D721Med (cell line): ENCODE measurements around the gene PDCD7.
"Not testable (repeated sequence)": the region's sequence is repeated elsewhere in the genome, so short reads cannot be mapped to it uniquely, and the experiment has no call there.

Source experiments
- DNase-seq: peaks from one replicate; pipeline ENCODE4 v3.0.0; 2011; ENCODE audit warnings: low spot score; ENCODE audit not compliant: insufficient read length
- FAIRE-seq: peaks from 2 replicates; lab custom pipeline; 2011; peaks lifted over from hg19 to GRCh38; lab: Jason Lieb, UNC
- TF ChIP-seq, protein P1 (sequence below): IDR thresholded peaks from 2 replicates; pipeline ENCODE4 v1.5.1; 2012; ENCODE audit warnings: mild to moderate bottlenecking, control low read depth; ENCODE audit not compliant: insufficient read depth; ENCODE audit errors: missing control alignments

PDCD7 gene

DNA sequence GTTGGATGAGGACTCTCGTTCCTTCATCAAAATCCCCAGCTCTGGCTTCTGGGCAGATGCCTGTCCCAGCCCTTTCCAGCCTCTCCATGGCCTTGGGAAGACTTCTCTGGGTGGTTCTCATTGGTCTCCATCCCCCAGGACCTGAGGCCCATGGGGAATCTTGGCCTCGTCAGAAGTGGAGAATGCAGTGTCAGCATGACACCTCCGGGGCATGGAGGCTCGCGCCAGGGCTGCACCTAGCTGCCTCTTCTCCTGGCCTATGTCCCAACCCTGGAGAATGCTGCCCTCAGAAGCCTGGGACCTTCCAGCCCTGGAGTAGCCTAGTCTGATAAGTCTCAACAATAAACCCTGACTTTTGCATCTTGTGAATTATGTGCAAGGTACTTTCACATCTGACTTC lies 54.0 kb downstream of the PDCD7 start:
- no peak for DNase-seq
- TF ChIP-seq, protein P1, sequence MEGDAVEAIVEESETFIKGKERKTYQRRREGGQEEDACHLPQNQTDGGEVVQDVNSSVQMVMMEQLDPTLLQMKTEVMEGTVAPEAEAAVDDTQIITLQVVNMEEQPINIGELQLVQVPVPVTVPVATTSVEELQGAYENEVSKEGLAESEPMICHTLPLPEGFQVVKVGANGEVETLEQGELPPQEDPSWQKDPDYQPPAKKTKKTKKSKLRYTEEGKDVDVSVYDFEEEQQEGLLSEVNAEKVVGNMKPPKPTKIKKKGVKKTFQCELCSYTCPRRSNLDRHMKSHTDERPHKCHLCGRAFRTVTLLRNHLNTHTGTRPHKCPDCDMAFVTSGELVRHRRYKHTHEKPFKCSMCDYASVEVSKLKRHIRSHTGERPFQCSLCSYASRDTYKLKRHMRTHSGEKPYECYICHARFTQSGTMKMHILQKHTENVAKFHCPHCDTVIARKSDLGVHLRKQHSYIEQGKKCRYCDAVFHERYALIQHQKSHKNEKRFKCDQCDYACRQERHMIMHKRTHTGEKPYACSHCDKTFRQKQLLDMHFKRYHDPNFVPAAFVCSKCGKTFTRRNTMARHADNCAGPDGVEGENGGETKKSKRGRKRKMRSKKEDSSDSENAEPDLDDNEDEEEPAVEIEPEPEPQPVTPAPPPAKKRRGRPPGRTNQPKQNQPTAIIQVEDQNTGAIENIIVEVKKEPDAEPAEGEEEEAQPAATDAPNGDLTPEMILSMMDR: no peak
- FAIRE-seq: no peak

DNA sequence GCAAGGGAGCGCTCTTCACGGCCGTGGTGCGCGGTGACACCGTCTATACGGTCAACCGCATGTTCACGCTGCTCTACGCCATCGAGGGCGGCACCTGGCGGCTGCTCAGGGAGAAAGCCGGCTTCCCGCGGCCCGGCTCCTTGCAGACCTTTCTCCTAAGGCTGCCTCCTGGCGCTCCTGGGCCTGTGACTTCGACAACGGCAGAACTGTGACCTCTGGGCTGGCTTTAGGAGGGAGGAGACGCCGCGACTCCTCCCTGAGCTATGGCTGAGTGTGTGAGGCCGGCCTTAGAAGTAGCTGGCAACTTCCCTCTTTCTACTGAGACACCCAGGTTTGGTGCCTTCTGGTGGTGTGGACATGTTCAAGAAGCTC lies 55.6 kb downstream of the PDCD7 start:
- TF ChIP-seq, protein P1: no peak
- DNase-seq: no peak
- FAIRE-seq: no peak

DNA sequence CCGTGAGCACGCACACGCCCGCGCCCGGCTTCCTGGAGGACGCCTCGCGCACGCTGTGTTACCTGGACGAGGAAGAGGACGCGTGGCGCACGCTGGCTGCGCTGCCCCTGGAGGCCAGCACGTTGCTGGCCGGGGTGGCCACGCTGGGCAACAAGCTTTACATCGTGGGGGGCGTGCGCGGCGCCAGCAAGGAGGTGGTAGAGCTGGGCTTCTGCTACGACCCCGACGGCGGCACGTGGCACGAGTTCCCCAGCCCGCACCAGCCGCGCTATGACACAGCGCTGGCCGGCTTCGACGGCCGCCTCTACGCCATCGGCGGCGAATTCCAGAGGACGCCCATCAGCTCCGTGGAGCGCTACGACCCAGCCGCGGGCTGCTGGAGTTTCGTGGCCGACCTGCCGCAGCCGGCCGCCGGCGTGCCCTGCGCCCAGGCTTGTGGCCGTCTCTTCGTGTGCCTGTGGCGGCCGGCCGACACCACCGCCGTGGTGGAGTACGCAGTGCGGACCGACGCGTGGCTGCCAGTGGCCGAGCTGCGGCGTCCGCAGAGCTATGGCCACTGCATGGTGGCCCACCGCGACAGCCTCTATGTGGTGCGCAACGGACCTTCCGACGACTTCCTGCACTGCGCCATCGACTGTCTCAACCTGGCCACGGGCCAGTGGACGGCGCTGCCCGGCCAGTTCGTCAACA lies 56.2 kb downstream of the PDCD7 start:
- FAIRE-seq (no peak), DNase-seq (no peak)
- TF ChIP-seq, protein P1: no peak

DNA sequence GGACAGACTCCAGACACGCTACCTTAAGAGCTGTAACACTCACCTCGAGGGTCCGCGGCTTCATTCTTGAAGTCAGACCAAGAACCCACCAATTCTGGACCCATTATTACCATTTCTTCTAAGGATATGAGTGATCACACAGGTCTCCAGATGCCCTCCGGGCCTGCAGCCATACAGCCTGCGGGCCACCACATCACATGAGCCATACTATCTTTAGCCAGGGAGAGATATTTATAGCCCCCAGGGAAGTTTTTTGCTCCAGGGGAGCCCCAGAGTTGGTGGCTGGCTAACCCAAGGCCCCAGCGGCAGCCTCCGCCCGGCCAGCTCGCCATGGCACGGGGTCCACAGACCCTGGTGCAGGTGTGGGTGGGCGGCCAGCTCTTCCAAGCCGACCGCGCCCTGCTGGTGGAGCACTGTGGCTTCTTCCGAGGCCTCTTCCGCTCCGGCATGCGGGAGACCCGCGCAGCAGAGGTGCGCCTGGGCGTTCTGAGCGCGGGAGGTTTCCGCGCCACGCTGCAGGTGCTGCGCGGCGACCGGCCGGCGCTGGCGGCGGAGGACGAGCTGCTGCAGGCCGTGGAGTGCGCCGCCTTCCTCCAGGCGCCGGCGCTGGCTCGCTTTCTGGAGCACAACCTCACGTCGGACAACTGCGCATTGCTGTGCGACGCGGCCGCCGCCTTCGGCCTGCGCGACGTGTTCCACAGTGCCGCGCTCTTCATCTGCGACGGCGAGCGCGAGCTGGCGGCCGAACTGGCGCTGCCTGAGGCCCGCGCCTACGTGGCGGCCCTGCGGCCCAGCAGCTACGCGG lies 56.9 kb downstream of the PDCD7 start, which contains the start of gene KBTBD13:
Gene KBTBD13 (plus strand): TSS at position 261 of the 805 bp plus-strand sequence. CDS start 70 bp downstream, at position 331.
- DNase-seq: no peak
- FAIRE-seq: no peak
- TF ChIP-seq, protein P1: no peak

DNA sequence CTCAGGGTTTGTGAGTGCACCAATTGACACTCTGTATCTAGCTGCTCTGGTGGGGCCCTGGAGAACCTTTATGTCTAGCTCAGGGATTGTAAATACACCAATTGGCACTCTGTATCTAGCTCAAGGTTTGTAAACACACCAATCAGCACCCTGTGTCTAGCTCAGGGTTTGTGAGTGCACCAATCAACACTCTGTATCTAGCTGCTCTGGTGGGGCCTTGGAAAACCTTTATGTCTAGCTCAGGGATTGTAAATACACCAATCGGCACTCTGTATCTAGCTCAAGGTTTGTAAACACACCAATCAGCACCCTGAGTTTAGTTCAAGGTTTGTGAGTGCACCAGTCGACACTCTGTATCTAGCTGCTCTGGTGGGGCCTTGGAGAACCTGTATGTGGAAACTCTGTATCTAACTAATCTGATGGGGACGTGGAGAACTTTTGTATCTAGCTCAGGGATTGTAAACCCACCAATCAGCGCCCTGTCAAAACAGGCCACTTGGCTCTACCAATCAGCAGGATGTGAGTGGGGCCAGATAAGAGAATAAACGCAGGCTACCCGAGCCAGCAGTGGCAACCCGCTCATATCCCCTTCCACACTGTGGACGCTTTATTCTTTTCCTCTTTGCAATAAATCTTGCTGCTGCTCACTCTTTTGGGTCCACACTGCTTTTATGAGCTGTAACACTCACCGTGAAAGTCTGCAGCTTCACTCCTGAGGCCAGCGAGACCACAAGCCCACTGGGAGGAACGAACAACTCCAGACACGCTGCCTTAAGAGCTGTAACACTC lies 57.8 kb downstream of the PDCD7 start:
- not testable (repeated sequence) for DNase-seq, FAIRE-seq

DNA sequence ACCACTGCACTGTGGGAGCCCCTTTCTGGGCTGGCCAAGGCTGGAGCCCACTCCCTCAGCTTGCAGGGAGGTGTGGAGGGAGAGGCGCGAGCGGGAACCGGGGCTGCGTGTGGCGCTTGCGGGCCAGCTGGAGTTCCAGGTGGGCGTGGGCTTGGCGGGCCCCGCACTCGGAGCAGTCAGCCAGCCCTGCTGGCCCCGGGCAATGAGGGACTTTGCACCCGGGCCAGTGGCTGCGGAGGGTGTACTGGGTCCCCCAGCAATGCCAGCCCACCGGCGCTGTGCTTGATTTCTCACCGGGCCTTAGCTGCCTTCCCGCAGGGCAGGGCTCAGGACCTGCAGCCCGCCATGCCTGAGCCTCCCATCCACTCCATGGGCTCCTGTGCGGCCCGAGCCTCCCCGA lies 58.7 kb downstream of the PDCD7 start:
- not testable (repeated sequence) for FAIRE-seq, DNase-seq

DNA sequence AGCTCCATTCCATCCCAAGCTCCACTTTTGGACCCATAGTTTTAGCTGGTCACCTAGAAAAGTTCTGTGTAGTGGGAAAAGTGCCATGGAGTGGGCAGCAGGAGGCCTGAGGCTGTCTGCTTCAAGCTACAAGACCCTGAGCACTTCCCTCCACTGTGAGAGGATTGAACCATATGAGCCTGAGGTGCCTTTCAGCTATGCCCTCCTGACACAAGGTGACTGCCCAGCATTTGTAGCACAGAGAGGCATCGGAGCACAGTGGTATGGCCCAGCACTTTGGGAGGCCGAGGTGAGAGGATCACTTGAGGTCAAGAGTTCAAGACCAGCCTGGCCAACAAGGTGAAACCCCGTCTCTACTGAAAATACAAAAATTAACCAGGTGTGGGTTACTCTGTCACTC lies 61.0 kb downstream of the PDCD7 start:
- TF ChIP-seq, protein P1: no peak
- DNase-seq: no peak
- no peak for FAIRE-seq
